ENCODE results near the gene GPX2. TPM values are rescaled to one million over a fixed set of nuclear protein-coding genes. Genes with fewer than 3 reads are reported as not detected.

Gene GPX2
- total RNA-seq, 6 donors from 2014 or later: 0.91 to 9.5 (median 2.2) TPM

- Histone ChIP-seq H3K36me3 (no peaks in the 10 kb centered on the region), H3K27ac (no peak overlapping the region)
Observed at GRCh38 chr14:64958201-64958600, 15.7 kb upstream of the GPX2 start.

GRCh38 chr14:64956697-64957406 is 14.3 kb upstream of the GPX2 start:
- no peaks in the 10 kb centered on the region for H3K27me3 ChIP-seq
- TF ChIP-seq POLR2A (IDR thresholded peaks at IDR 0.05) (no peak), POLR2AphosphoS5 (IDR thresholded peaks at IDR 0.05) (no peak), EP300 (IDR thresholded peaks at IDR 0.05) (no peak), CTCF (IDR thresholded peaks at IDR 0.05) (no peak)
- H3K4me3 ChIP-seq: no peak overlapping the region
- ATAC-seq (ENCODE audit: low FRiP score in 2 of 2) (no peak), DNase-seq (no peak)
- peaks cover 0 to 4% (median 2%) of the 10 kb centered on the region in 4 donors for H3K36me3 ChIP-seq
- WGBS, 2 donors: 89 to 95% methylated on average over 8 of the region's 8 CpGs
- no peaks in the 10 kb centered on the region for H3K9me3 ChIP-seq
- no peak overlapping the region for H3K27ac ChIP-seq
- H3K4me1 ChIP-seq: peaks cover 0 to 5% (median 0%) of the 10 kb centered on the region in 4 donors

More at GRCh38 chr14:64958201-64958600, 15.7 kb upstream of the GPX2 start:
- DNase-seq (no peak), ATAC-seq (ENCODE audit: low FRiP score in 2 of 2) (no peak)
- TF ChIP-seq POLR2A (IDR thresholded peaks at IDR 0.05) (no peak), CTCF (IDR thresholded peaks at IDR 0.05) (no peak), POLR2AphosphoS5 (IDR thresholded peaks at IDR 0.05) (no peak), EP300 (IDR thresholded peaks at IDR 0.05) (no peak)
- Histone ChIP-seq H3K9me3 (no peaks in the 10 kb centered on the region), H3K4me1 (peaks cover 0 to 5% (median 0%) of the 10 kb centered on the region in 4 donors), H3K4me3 (no peak overlapping the region), H3K27me3 (no peaks in the 10 kb centered on the region)
- WGBS, 2 donors: 89 to 95% methylated on average over 2 of the region's 2 CpGs

- no peaks in the 10 kb centered on the region for H3K27me3 ChIP-seq
- no peaks in the 10 kb centered on the region for H3K4me1 ChIP-seq
- no peak overlapping the region for H3K4me3 ChIP-seq
- TF ChIP-seq POLR2A (IDR thresholded peaks at IDR 0.05): no peak
- no peak for TF ChIP-seq POLR2AphosphoS5 (IDR thresholded peaks at IDR 0.05)
- no peak for TF ChIP-seq EP300 (IDR thresholded peaks at IDR 0.05)
- no peak for TF ChIP-seq CTCF (IDR thresholded peaks at IDR 0.05)
- no peak overlapping the region for H3K27ac ChIP-seq
- H3K36me3 ChIP-seq: peaks cover 0 to 13% (median 7%) of the 10 kb centered on the region in 4 donors
- DNase-seq: no peak
- H3K9me3 ChIP-seq: no peaks in the 10 kb centered on the region
- WGBS, 2 donors: 84 to 86% methylated on average over 6 of the region's 6 CpGs
- no peak for ATAC-seq (ENCODE audit: low FRiP score in 2 of 2)
Observed at GRCh38 chr14:64955297-64955696, 12.8 kb upstream of the GPX2 start.

- no peak for TF ChIP-seq CTCF (IDR thresholded peaks at IDR 0.05)
- TF ChIP-seq POLR2A (IDR thresholded peaks at IDR 0.05): no peak
- no peak for TF ChIP-seq EP300 (IDR thresholded peaks at IDR 0.05)
- no peak for TF ChIP-seq POLR2AphosphoS5 (IDR thresholded peaks at IDR 0.05)
- 91 to 92% methylated on average over 9 of the region's 9 CpGs for WGBS, 2 donors
- ATAC-seq (ENCODE audit: low FRiP score in 2 of 2) (no peak), DNase-seq (no peak)
- Histone ChIP-seq H3K27ac (no peak overlapping the region), H3K4me3 (no peak overlapping the region), H3K36me3 (peaks cover 0 to 16% (median 8%) of the 10 kb centered on the region in 4 donors), H3K27me3 (no peaks in the 10 kb centered on the region), H3K4me1 (no peaks in the 10 kb centered on the region), H3K9me3 (no peaks in the 10 kb centered on the region)
Observed at GRCh38 chr14:64954491-64955240, 12.1 kb upstream of the GPX2 start.

All from upper lobe of left lung (tissue), 6 donors.